K562 (cell line): ENCODE data around the gene CHST15. TPM values are rescaled to one million over a fixed set of nuclear protein-coding genes. Genes with fewer than 3 reads are reported as not detected.

Source experiments
- ATAC-seq: fragments of 200-7000 bp; cut with Tn5 transposase; 3 replicates; pipeline ENCODE4 v1.9.1; 2020; ENCODE audit warnings: moderate library complexity
- BruUV-seq: library from RNA; stranded (reverse); fragments of 400-500 nt; replicated peaks from 2 replicates; lab custom pipeline; 2021; lab: Mats Ljungman, UMichigan
- CTCF ChIA-PET: fragments of 300-600 bp; formaldehyde crosslinking; extraction: SDS; loops from one replicate; lab custom pipeline; 2021; ENCODE audit warnings: low intra/inter-chr PET ratio; lab: Yijun Ruan, JAX
- POLR2A ChIA-PET: fragments of 300-600, 350-650 bp; sonication (Branson Sonifier 250); formaldehyde crosslinking; extraction: SDS; loops from one replicate; lab custom pipeline; 2021; ENCODE audit warnings: antibody characterized with exemption, inconsistent platforms; lab: Yijun Ruan, JAX
- DNase-seq, 4 experiments: peaks; one replicate each; pipeline versions ENCODE4 v3.0.0 to v3.0.0-alpha.2; 2011 to 2018; ENCODE audit warnings: low spot score in 3 of 4, mixed read lengths in 3 of 4; ENCODE audit errors: extremely low read depth in 1 of 4
- FAIRE-seq: peaks from 2 replicates; lab custom pipeline; 2011; peaks lifted over from hg19 to GRCh38; lab: Jason Lieb, UNC
- H2AFZ ChIP-seq: 2 replicates; pipeline ENCODE4 v1.6.0; 2011; ENCODE audit warnings: low read depth, low read length, control low read depth, inconsistent platforms
- H3K27ac ChIP-seq: fragments of 200-600 bp; 3 replicates; pipeline ENCODE4 v1.8.0; 2011; ENCODE audit warnings: low read depth, mild to moderate bottlenecking, control low read depth, inconsistent platforms, low read length, moderate library complexity, mixed read lengths; ENCODE audit errors: extremely low read depth
- H3K27me3 ChIP-seq, 2 experiments: fragments of 300-600 bp in 1 of 2; 2 replicates in 1 of 2; 3 replicates in 1 of 2; pipeline versions ENCODE4 v1.6.0 to v1.8.0; 2011; ENCODE audit warnings: inconsistent platforms in 2 of 2, low read length in 2 of 2, mild to moderate bottlenecking in 1 of 2, mixed read lengths in 1 of 2, moderate library complexity in 1 of 2; ENCODE audit not compliant: control insufficient read depth in 2 of 2, insufficient read depth in 2 of 2
- H3K36me3 ChIP-seq: fragments of 300-600 bp; 3 replicates; pipeline ENCODE4 v1.8.0; 2011; ENCODE audit warnings: mild to moderate bottlenecking, low read length, inconsistent platforms; ENCODE audit not compliant: control insufficient read depth, insufficient read depth
- H3K4me1 ChIP-seq, 2 experiments: fragments of 200-600 bp in 1 of 2; replicated peaks in 1 of 2; 2 replicates in 1 of 2; 3 replicates in 1 of 2; pipeline versions ENCODE4 v1.5.1 to v1.8.0; 2011; ENCODE audit warnings: inconsistent platforms in 2 of 2, low read length in 2 of 2, mild to moderate bottlenecking in 1 of 2, mixed read lengths in 1 of 2, moderate library complexity in 1 of 2; ENCODE audit not compliant: control insufficient read depth in 2 of 2, insufficient read depth in 2 of 2
- H3K4me2 ChIP-seq: 2 replicates; pipeline ENCODE4 v1.6.1; 2011; ENCODE audit warnings: low read length, control low read depth, inconsistent platforms, mixed read lengths; ENCODE audit not compliant: insufficient read depth
- H3K4me3 ChIP-seq: fragments of 200-600 bp; sonication (generic), shearing (Covaris generic); 2 replicates; pipeline ENCODE4 v1.5.1; 2016; ENCODE audit warnings: control low read depth, inconsistent platforms
- H3K79me2 ChIP-seq: fragments of 200-600 bp; 3 replicates; pipeline ENCODE4 v1.8.0; 2011; ENCODE audit warnings: low read length, inconsistent platforms; ENCODE audit not compliant: control insufficient read depth, insufficient read depth
- H3K9ac ChIP-seq, 2 experiments: 2 replicates each; pipeline versions ENCODE4 v1.6.0 to v1.6.1; 2011; ENCODE audit warnings: low read depth in 2 of 2, low read length in 2 of 2, control low read depth in 1 of 2, inconsistent platforms in 1 of 2, mild to moderate bottlenecking in 1 of 2, mixed read lengths in 1 of 2; ENCODE audit not compliant: insufficient read depth in 1 of 2
- H3K9me1 ChIP-seq: one replicate; pipeline ENCODE4 v1.6.0; 2011; ENCODE audit warnings: inconsistent platforms, mild to moderate bottlenecking, low read length, moderate library complexity; ENCODE audit not compliant: control insufficient read depth, insufficient read depth
- H3K9me3 ChIP-seq: replicated peaks from 2 replicates; pipeline ENCODE4 v1.5.1; 2011; ENCODE audit warnings: low read depth, low read length, inconsistent platforms; ENCODE audit not compliant: control insufficient read depth, insufficient read depth
- H4K20me1 ChIP-seq: replicated peaks from 2 replicates; pipeline ENCODE4 v1.6.1; 2011; ENCODE audit warnings: low read length, inconsistent platforms, mixed read lengths; ENCODE audit not compliant: control insufficient read depth, insufficient read depth
- ADNP ChIP-seq: fragments of 200-800 bp; sonication (Bioruptor generic); IDR thresholded peaks from 2 replicates; pipeline ENCODE4 v1.6.1; 2016; ENCODE audit warnings: missing genetic modification characterization, missing compliant biosample characterization
- ARID3B ChIP-seq: fragments of 250-450 bp; sonication (Bioruptor Pico); IDR thresholded peaks from 2 replicates; pipeline ENCODE4 v1.4.0; 2020; ENCODE audit warnings: borderline replicate concordance
- ATF4 ChIP-seq: fragments of 450-650 bp; formaldehyde crosslinking; IDR thresholded peaks from 2 replicates; pipeline ENCODE4 v1.4.0; 2022; ENCODE audit warnings: mild to moderate bottlenecking, moderate library complexity
- CEBPZ ChIP-seq: fragments of 150-350 bp; IDR thresholded peaks from 2 replicates; pipeline ENCODE4 v1.6.1; 2014; ENCODE audit warnings: low read depth, mild to moderate bottlenecking, low read length, borderline replicate concordance
- NKRF ChIP-seq: fragments of 450-650 bp; IDR thresholded peaks from 2 replicates; pipeline ENCODE4 v1.6.1; 2016; ENCODE audit warnings: borderline replicate concordance
- ZMIZ1 ChIP-seq, 2 experiments: fragments of 150-350 bp in 1 of 2; IDR thresholded peaks; 2 replicates each; pipeline ENCODE4 v1.6.1; 2012 to 2016; ENCODE audit warnings: low read depth in 2 of 2, low read length in 2 of 2, mild to moderate bottlenecking in 1 of 2, moderate library complexity in 1 of 2
- ZNF717 ChIP-seq: fragments of 250-450 bp; sonication (Bioruptor Pico); IDR thresholded peaks from 2 replicates; pipeline ENCODE4 v1.5.0; 2021
- WGBS: fragments of 100-300 bp; shearing (Covaris generic); methylation state at CpG from one replicate; pipeline ENCODE4 v1.1.6; 2016; ENCODE audit warnings: low coverage, mixed read lengths; ENCODE audit not compliant: insufficient coverage; ENCODE audit errors: missing lambda C conversion rate; 5-methylcytosine and 5-hydroxymethylcytosine counted together
- in situ Hi-C: fragments of 300-500 bp; cut with MboI; formaldehyde crosslinking; loops from 4 replicates; pipeline ENCODE4 v1.15.0; 2018; ENCODE audit warnings: inconsistent platforms, mixed read lengths
- intact Hi-C: fragments of 100-400 bp; cut with micrococcal nuclease; formaldehyde crosslinking; loops from 2 replicates; pipeline ENCODE4 v1.14.2; 2022
- polyA plus RNA-seq, 8 experiments: library from polyadenylated mRNA; depleted of rRNA in 4 of 8; stranded (reverse) in 5 of 8; unstranded in 3 of 8; fragments of >200 nt; fragmentation: Nextera tagmentation in 2 of 8; fragmentation: Illumina TruSeq in 1 of 8; extraction: Ambion mirVana in 2 of 8; extraction: Trizol in 1 of 8; gene quantifications; 2 replicates each; pipeline versions ENCODE4 v1.2.1 to v1.2.3, GENCODE V29; 2011 to 2014; ENCODE audit warnings: inconsistent platforms in 1 of 8, missing spikeins in 1 of 8
- total RNA-seq, 7 experiments: library from RNA; depleted of rRNA in 6 of 7; stranded (reverse); fragments of >200 nt in 6 of 7; fragmentation: Illumina TruSeq in 2 of 7; extraction: Trizol in 2 of 7; gene quantifications; 2 replicates each; pipeline versions ENCODE4 v1.2.1 to v1.2.3, GENCODE V29; 2011 to 2021; ENCODE audit warnings: low replicate concordance in 1 of 7

CHST15 gene
- total and polyA plus RNA-seq, 9 of the 15 experiments (the other 6 are each of a cell fraction or from before 2014, with no cell fraction given): 0.04 to 0.16 (median 0.08) TPM

- H3K4me2 ChIP-seq: no peak overlapping the region
- H3K4me1 ChIP-seq: peaks cover 0 to 3% of the 10 kb centered on the region in 2 experiments; a peak in 1 of 5 replicates
- H3K9me3 ChIP-seq: no peaks in the 10 kb centered on the region
- ChIA-PET CTCF (no interaction called here), POLR2A (interaction anchor here (0.6 kb wide), 1 partner anchor 156 kb away, joined by 4 read pairs; no protein-coding TSS in a partner anchor)
- DNase-seq (no peak), ATAC-seq (no peak), FAIRE-seq (no peak)
- H3K36me3 ChIP-seq: no peaks in the 10 kb centered on the region
- in situ Hi-C loops: no loop called here
- intact Hi-C loops: no loop called here
- H3K27ac ChIP-seq: no peak overlapping the region
- H3K27me3 ChIP-seq: peaks cover 4 to 33% of the 10 kb centered on the region in 2 experiments; a peak in 3 of 5 replicates
- no peak overlapping the region for H3K4me3 ChIP-seq
- H3K9ac ChIP-seq: no peak overlapping the region
- H3K9me1 ChIP-seq: no peaks in the 10 kb centered on the region
- H3K79me2 ChIP-seq: no peaks in the 10 kb centered on the region
- H2AFZ ChIP-seq: no peak overlapping the region
- 0% methylated on average over 16 of the region's 19 CpGs for WGBS
- BruUV-seq: no TSS peak
- H4K20me1 ChIP-seq: no peaks in the 10 kb centered on the region
- no peak for TF ChIP-seq ATF4 (CRISPR knock-in tag)
- no peak for TF ChIP-seq ZMIZ1 (IDR thresholded peaks at IDR 0.05; ENCODE audit: low read depth in 2 of 2, low read length in 2 of 2)
- no peak for TF ChIP-seq ARID3B (CRISPR knock-in tag)
- TF ChIP-seq ADNP (tag): no peak
- TF ChIP-seq CEBPZ: no peak
- TF ChIP-seq NKRF: no peak
- TF ChIP-seq ZNF717 (CRISPR knock-in tag): no peak
Measured at GRCh38 chr10:124048371-124049290, 44.8 kb downstream of the CHST15 start.
